Measurements from ENCODE around the gene CMTM3. TPM values are rescaled to one million over a fixed set of nuclear protein-coding genes. Genes with fewer than 3 reads are reported as not detected.

The CMTM3 gene
- total and polyA plus RNA-seq, 9 of the 15 experiments (the other 6 are each of a cell fraction or from before 2014, with no cell fraction given), result 4.6 to 33.4 (median 17.5) TPM

- H3K9me3 ChIP-seq (replicated peaks; ENCODE audit: control insufficient read depth, insufficient read depth, low read depth, low read length), result no peaks in the 10 kb centered on the region
- POLR2A ChIA-PET, result no interaction called here
- H3K4me3 ChIP-seq, result no peak overlapping the region
- H3K79me2 ChIP-seq (ENCODE audit: control insufficient read depth, insufficient read depth, low read length), result no peaks in the 10 kb centered on the region
- no peak overlapping the region for H2AFZ ChIP-seq (ENCODE audit: low read depth, low read length)
- FAIRE-seq (no peak), ATAC-seq (no peak), DNase-seq (ENCODE audit: extremely low read depth in 1 of 4, low spot score in 3 of 4) (no peak)
- no peak overlapping the region for H3K4me2 ChIP-seq (ENCODE audit: insufficient read depth, low read length)
- in situ Hi-C loops (cut with MboI), result no loop called here
- WGBS (ENCODE audit: insufficient coverage, low coverage, missing lambda C conversion rate), result 31% methylated on average over 7 of the region's 7 CpGs
- intact Hi-C loops (cut with micrococcal nuclease), result no loop called here
- H3K9ac ChIP-seq (ENCODE audit: insufficient read depth in 1 of 2, low read depth in 2 of 2, low read length in 2 of 2), result no peak overlapping the region; a peak in 1 of 4 replicates
- CTCF ChIA-PET (ENCODE audit: low intra/inter-chr PET ratio), result interaction anchor here (1.8 to 3.5 kb wide), 2 partner anchors 109 to 181 kb away, joined by 17 to 22 read pairs; no protein-coding TSS in a partner anchor
- no peaks in the 10 kb centered on the region for H3K36me3 ChIP-seq (ENCODE audit: control insufficient read depth, insufficient read depth, low read length)
- H3K27me3 ChIP-seq (ENCODE audit: control insufficient read depth in 2 of 2, insufficient read depth in 2 of 2, low read length in 2 of 2), result no peaks in the 10 kb centered on the region
- H3K27ac ChIP-seq (ENCODE audit: extremely low read depth, low read depth, low read length), result no peak overlapping the region
- TF ChIP-seq GTF2F1 (IDR thresholded peaks at IDR 0.05; ENCODE audit: low read depth, low read length) (no peak), C11orf30 (IDR thresholded peaks at IDR 0.05; ENCODE audit: low read depth) (peak; percentile 33; the same call in 1 of the 2 replicates), ZNF316 (IDR thresholded peaks at IDR 0.05) (peak; percentile 39)
- H3K9me1 ChIP-seq (ENCODE audit: control insufficient read depth, insufficient read depth, low read length), result no peaks in the 10 kb centered on the region
- no peaks in the 10 kb centered on the region; a peak in 1 of 5 replicates for H3K4me1 ChIP-seq (replicated peaks in 1 of 2; ENCODE audit: control insufficient read depth in 2 of 2, insufficient read depth in 2 of 2, low read length in 2 of 2)
- H4K20me1 ChIP-seq (replicated peaks; ENCODE audit: control insufficient read depth, insufficient read depth, low read length), result no peaks in the 10 kb centered on the region
- BruUV-seq (replicated peaks), result no TSS peak
These were observed 16.5 kb upstream of the CMTM3 start for GRCh38 chr16:66587881-66588600.

- ATAC-seq (peak; percentile 99), DNase-seq (ENCODE audit: extremely low read depth in 1 of 4, low spot score in 3 of 4) (peak; percentile 72 to 82 (median 80)), FAIRE-seq (peak; percentile 76)
- no peak overlapping the region for H3K27ac ChIP-seq (ENCODE audit: extremely low read depth, low read depth, low read length)
- ChIA-PET CTCF (ENCODE audit: low intra/inter-chr PET ratio) (interaction anchor here (0.6 to 3.5 kb wide), 7 partner anchors 9 to 182 kb away, joined by 3 to 22 read pairs (median 3); no protein-coding TSS in a partner anchor), POLR2A (interaction anchor here (0.6 to 1.1 kb wide), 3 partner anchors 17 to 77 kb away, joined by 3 to 5 read pairs (median 3); no protein-coding TSS in a partner anchor)
- H2AFZ ChIP-seq (ENCODE audit: low read depth, low read length), result peak overlapping the region; percentile 8; the same call in 1 of the 2 replicates
- 56% methylated on average over 8 of the region's 8 CpGs for WGBS (ENCODE audit: insufficient coverage, low coverage, missing lambda C conversion rate)
- H3K79me2 ChIP-seq (ENCODE audit: control insufficient read depth, insufficient read depth, low read length), result no peaks in the 10 kb centered on the region
- H3K4me3 ChIP-seq, result no peak overlapping the region
- H3K4me1 ChIP-seq (replicated peaks in 1 of 2; ENCODE audit: control insufficient read depth in 2 of 2, insufficient read depth in 2 of 2, low read length in 2 of 2), result no peaks in the 10 kb centered on the region; a peak in 1 of 5 replicates
- H3K9ac ChIP-seq (ENCODE audit: insufficient read depth in 1 of 2, low read depth in 2 of 2, low read length in 2 of 2), result peak overlapping the region in 1 of 2 experiments; percentile 10; a peak in 1 of 4 replicates
- H3K9me1 ChIP-seq (ENCODE audit: control insufficient read depth, insufficient read depth, low read length), result no peaks in the 10 kb centered on the region
- BruUV-seq (replicated peaks), result no TSS peak
- no peaks in the 10 kb centered on the region for H3K36me3 ChIP-seq (ENCODE audit: control insufficient read depth, insufficient read depth, low read length)
- no peaks in the 10 kb centered on the region for H4K20me1 ChIP-seq (replicated peaks; ENCODE audit: control insufficient read depth, insufficient read depth, low read length)
- in situ Hi-C loops (cut with MboI), result no loop called here
- no peaks in the 10 kb centered on the region for H3K27me3 ChIP-seq (ENCODE audit: control insufficient read depth in 2 of 2, insufficient read depth in 2 of 2, low read length in 2 of 2)
- intact Hi-C loops (cut with micrococcal nuclease), result loop anchor here (1.0 kb wide), 4 partner anchors 73 to 183 kb away; no protein-coding TSS in a partner anchor
- no peak overlapping the region for H3K4me2 ChIP-seq (ENCODE audit: insufficient read depth, low read length)
- no peaks in the 10 kb centered on the region for H3K9me3 ChIP-seq (replicated peaks; ENCODE audit: control insufficient read depth, insufficient read depth, low read depth, low read length)
- no peak for TF ChIP-seq USF1 (CRISPR knock-in tag; IDR thresholded peaks at IDR 0.05)
These were observed 15.4 kb upstream of the CMTM3 start for GRCh38 chr16:66588981-66589713.
